HG02938 (cell line): ENCODE results near the gene RBM12.
"Not testable (repeated sequence)": the region's sequence is repeated elsewhere in the genome, so short reads cannot be mapped to it uniquely, and the experiment has no call there.

Experiments used
- ATAC-seq: cut with Tn5 transposase; IDR thresholded peaks from one replicate; pipeline ENCODE4 v1.9.1; 2021; ENCODE audit warnings: mild to moderate bottlenecking, moderate library complexity; ENCODE audit not compliant: unreplicated experiment

The RBM12 gene

DNA sequence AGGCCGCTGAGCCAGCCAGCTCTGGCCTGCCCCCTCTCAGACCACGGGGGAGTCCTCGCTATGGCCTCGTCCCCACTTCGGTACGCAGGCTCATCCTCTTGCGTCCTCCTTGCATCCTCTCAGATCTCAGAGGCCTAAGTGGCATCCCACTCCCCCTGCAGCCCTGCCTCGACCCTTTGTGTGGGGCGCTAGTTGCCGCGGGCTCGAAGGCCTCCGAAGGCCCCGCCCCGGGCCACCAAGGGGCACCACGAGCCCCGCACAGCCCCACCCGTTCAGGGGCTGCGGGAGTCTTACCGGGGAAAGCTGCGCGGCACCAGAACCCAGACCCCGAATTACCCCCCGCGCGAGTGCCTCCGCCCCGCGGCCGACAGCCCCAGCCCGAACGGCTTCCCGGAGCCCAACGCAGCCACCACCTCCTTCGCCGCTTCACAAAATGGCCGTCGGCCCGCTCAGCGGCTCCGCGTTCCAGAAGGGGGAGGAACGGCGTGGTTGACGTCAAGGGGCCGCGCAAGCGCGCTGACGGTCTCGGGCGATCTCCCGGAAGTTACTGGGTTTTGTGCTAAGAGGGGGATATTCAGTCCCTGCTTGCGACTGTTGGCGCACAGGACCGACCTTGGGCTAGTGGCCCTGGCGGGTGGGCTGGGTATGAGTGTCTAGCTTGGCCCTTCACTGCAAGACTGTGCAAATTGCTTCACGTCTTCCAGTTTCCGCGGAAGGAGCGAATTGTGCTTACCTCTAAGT is at the start of gene RBM12, which contains the start of gene CPNE1:
RBM12 (minus strand) TSS at position 435 of the 741 bp plus-strand sequence. CDS start 9,578 bp downstream, outside the sequence.
CPNE1 (minus strand) TSS at position 435 of the 741 bp plus-strand sequence. CDS start 31,977 bp downstream, outside the sequence.
- peak; percentile 86 for ATAC-seq

- no peak for ATAC-seq
These were observed 49.4 kb upstream of the RBM12 start for GRCh38 chr20:35714127-35714526.

DNA sequence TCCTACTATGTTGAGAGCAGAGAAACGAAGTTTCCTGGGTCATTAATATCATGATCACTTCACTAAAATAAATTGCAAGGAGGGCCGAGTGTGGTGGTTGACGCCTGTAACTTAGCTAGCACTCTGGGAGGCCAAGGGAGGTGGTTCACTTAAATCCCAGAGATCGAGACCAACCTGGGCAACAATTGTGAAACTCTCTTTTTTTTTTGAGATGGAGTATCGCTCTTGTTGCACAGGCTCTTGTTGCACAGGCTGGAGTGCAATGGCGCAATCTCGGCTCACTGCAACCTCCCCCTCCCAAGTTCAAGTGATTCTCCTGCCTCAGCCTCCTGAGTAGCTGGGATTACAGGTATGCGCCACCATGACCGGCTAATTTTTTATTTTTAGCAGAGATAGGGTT is 48.4 kb upstream of the RBM12 start:
- not testable (repeated sequence) for ATAC-seq

GRCh38 chr20:35711588-35712209 is 47.0 kb upstream of the RBM12 start:
- ATAC-seq, result no peak

- no peak for ATAC-seq
These were observed 46.3 kb upstream of the RBM12 start for GRCh38 chr20:35710884-35711587.

DNA sequence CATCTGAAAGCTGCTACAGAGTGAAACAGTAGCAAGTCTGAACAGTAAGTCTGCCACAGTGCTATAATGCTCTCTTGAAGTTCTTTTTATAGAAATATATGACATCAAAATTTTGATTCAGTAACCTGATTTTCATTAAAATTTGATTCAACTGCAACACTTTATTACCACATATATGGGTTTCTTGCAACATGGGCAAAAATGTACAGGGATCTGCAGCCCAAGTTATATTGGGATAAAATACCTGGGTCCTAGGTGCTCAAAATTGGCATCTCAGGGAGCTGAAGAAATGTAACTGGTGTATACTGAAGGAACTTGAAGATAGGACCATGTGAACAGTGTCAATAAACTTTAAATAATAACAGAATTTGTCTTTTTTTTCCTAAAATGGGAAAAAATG is 45.3 kb upstream of the RBM12 start:
- ATAC-seq, result no peak

DNA sequence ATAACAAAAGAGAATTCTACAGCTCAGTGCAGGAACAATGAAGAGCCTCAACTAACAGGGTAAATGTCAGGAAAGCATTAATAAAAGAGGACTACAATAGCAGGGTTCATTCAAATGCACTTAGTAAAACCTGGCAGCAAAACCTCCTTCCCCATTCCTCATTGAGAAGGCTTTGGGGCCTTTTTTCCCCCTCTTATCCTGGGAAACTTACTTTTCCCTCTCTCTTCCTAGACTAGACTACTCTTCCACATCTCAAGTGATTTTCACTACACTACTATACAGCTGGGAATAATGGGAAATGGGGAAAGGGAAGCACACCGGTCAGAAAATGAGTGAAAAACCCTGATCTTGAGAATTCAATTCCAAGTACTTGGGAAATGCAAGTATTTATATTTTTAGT is 44.6 kb upstream of the RBM12 start:
- ATAC-seq, result no peak

DNA sequence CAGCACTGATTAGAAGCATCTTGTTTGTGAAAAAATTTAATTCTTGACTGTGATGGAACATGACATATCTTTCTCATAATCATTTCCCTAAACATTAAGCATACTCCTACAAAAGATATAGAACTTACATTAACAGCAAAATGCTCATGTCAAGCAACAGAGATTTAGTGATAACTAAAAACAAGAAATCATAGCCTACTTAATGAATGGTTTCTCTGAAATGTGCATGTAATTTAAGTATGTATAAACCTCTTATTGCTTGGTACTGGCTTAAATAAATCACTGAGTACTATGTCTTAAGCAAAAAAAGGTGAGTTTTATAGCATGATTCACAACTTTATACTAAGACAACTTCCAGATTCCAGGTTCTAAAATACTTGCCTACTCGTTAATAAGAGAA is 43.8 kb upstream of the RBM12 start:
- no peak for ATAC-seq

- ATAC-seq, result not testable (repeated sequence)
These were observed 42.2 kb upstream of the RBM12 start for GRCh38 chr20:35706591-35707529.

DNA sequence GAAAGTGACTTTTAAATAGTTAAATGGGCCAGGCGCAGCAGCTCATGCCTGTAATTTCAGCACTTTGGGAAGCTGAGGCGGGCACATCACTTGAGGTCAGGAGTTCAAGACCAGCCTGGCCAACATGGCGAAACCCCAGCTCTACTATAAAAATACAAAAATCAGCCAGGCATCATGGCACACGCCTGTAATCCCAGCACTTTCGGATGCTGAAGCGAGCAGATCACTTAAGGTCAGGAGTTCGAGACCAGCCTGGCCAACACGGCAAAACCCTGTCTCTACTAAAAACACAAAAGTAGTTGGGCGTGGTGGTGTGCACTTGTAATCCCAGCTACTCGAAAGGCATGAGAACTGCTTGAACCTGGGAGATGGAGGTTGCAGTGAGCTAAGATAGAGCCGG is 41.2 kb upstream of the RBM12 start:
- ATAC-seq, result not testable (repeated sequence)

- no peak for ATAC-seq
These were observed 40.0 kb upstream of the RBM12 start for GRCh38 chr20:35704514-35705261.

DNA sequence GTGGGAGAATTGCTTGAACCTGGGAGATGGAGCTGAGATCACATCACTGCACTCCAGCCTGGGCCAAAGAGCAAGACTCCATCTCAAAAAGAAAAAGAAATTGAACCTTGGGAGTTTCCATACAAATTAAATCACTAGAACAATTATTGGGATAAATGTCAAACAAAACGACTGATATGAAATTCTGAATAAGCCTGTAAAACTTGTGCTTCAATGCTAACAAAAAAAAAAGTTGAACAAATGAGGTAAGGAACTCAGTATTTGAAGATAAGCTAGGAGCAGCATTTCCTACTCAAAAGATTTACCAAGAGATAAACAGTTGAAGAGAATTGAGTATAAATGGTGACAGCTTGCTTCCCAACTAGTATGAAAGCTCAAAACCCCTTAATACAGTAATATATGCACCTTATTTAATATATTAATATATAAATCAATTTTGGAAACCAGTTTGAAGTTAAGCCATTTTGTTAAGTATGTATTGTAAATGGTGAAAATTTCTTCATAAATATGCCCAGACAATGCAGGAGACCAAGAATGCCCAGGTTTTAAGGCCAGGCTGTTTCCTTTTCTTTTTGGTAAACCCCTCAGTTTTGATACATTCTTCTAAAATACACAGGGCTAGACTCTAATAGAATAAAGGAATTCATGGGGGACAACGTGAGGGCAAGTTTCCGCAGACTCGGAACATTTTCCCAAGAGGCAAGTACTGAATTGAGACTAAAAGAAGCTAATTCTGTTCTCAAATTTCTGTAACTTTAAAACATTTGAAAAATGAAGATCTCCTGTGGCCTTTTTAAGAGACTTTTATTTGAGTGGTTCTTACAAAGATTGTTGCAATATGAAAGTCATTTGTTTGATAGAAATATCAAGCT is 38.4 kb upstream of the RBM12 start:
- no peak for ATAC-seq

DNA sequence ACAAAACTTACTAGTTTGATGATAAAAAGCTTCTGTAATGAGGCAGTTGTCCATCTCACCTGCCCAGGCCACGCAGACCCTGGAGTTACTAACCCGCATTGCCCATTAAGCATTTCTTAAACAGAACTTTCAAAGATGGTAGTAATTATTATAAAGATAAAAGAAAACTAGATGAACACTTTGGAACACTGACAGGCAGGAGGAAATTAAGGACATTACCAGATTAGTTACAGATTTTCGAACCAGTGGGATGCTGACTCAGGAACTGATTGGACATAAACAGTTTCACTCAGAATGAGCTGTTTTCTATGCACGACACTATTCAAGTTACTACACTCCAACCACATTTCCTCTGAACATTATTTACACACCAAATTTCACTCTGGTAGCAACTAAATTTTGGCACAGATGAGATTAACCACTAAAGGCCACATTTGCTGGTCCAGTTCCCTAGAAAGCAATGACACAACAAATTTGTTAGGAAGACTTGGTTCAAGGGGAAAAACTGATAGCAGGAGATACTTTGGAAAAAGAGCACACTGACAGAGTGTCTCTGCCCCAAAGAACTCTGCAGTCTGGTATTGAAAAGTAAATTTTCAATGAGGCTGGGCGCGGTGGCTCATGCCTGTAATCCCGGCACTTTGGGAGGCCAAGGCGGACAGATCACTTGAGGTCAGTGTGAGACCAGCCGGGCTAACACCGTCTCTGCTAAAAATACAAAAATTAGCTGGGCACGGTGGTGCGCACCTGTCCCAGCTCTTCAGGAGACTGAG is 37.5 kb upstream of the RBM12 start:
- ATAC-seq, result no peak

- ATAC-seq, result no peak
These were observed 36.0 kb upstream of the RBM12 start for GRCh38 chr20:35700625-35701148.

DNA sequence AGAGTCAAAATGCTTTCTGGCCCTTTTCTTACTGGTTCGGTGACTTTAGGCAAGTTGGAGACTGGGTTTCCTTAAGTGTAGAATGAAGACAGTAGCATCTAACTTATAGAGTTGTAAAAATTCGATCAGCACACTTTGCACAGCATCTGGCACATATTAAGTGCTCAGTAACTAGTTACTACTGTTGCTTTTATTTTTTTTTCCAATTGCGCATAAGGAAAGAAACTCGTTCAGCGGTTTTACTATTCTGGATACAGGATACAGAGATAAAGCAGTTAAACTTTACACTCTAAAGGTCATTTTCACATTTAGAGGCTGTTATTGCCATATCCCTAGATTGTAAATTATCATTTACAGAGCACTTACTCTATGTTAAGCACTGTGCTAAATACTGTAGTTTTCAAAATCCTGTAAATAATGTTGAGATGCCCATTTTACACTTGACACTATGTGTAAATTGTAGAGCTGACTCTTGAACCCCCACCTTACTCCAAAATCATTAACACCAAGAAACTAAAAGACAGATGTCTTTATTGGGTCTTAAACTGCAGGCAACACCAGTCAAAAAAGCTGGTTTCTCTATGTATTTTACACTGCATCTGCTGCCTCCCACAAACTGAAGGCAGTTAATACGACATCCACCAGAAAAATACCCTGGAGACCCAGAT is 35.4 kb upstream of the RBM12 start:
- ATAC-seq, result no peak

DNA sequence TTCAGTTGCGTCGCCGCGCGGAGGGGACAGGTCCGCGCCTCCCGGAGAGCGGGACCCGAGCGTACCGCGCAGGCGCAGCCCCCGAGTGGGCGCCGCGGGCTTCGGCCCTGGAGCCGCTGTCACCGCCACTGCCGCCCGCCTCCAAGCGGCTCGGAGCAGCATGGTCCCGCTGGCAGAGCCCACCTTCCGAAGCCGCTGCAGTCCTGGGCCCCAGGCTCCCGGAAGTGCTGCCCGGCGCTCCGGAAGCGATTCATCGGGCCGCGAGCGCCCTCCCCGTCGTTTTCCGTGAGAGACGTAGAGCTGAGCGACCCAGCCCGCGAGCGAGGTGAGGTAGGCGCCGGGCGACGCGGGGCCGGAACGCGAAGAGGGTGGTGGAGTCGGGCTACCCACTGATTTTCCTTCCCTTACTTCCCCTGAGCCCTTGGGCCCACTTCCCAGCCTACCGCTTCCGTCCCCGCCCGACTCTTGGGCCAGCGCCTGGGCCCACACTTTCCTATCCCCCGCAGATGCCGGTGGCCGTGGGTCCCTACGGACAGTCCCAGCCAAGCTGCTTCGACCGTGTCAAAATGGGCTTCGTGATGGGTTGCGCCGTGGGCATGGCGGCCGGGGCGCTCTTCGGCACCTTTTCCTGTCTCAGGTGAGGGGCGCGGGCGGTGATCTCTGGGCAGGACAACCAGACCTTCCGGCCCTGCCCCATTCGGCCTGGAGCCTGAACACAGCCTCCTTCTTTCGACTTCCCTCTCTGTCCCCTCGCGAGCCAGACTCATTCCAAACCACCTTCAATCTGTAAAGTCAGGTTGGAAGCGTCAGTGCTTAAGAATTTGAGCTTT is 34.6 kb upstream of the RBM12 start, which contains the start of the genes NFS1 and ROMO1:
NFS1 (minus strand) TSS at position 226 of the 830 bp plus-strand sequence; CDS start at position 162, 64 bp downstream.
ROMO1 (plus strand) TSS at position 279 of the 830 bp plus-strand sequence; CDS start at position 507, 228 bp downstream.
- peak; percentile 76 for ATAC-seq
